ENCODE results near the gene PPP1R27. TPM values are rescaled to one million over a fixed set of nuclear protein-coding genes. Genes with fewer than 3 reads are reported as not detected.

The PPP1R27 gene
- total and polyA plus RNA-seq, 9 of the 15 experiments (the other 6 are each of a cell fraction or from before 2014, with no cell fraction given) = 0.29 to 6.9 (median 1.5) TPM; not detected in 2

- TF ChIP-seq KLF1 (tag; IDR thresholded peaks at IDR 0.05) (peak; percentile 25; the same call in 1 of the 2 replicates), EGR1 (conservative IDR thresholded peaks at IDR 0.05) (peak; percentile 91), HNRNPL (IDR thresholded peaks at IDR 0.05; ENCODE audit: low read depth, low read length) (peak; percentile 22; the same call in 1 of the 2 replicates), ZBTB2 (IDR thresholded peaks at IDR 0.05) (0 out of 2 replicates have a peak, but pooled peaks have one; percentile 16), ZNF561 (CRISPR knock-in tag; conservative IDR thresholded peaks at IDR 0.05) (0 out of 2 replicates have a peak, but pooled peaks have one; percentile 3), CREM (IDR thresholded peaks at IDR 0.05; ENCODE audit: low read depth) (peak; percentile 94), ZNF232 (CRISPR knock-in tag; IDR thresholded peaks at IDR 0.05) (peak; percentile 47; the same call in 1 of the 2 replicates), GTF2E2 (tag; IDR thresholded peaks at IDR 0.05) (0 out of 2 replicates have a peak, but pooled peaks have one; percentile 8), HNRNPK (IDR thresholded peaks at IDR 0.05; ENCODE audit: low read depth, low read length, poor library complexity, severe bottlenecking) (peak; percentile 29), BHLHE40 (IDR thresholded peaks at IDR 0.05; ENCODE audit: low read length) (peak; percentile 99), MGA (IDR thresholded peaks at IDR 0.05) (peak; percentile 97)
Measured at GRCh38 chr17:81833160-81833920, 1.5 kb downstream of the PPP1R27 start, which contains the start of gene MCRIP1 (continued).
